ENCODE results near the gene SYNE1.

SYNE1 gene

DNA sequence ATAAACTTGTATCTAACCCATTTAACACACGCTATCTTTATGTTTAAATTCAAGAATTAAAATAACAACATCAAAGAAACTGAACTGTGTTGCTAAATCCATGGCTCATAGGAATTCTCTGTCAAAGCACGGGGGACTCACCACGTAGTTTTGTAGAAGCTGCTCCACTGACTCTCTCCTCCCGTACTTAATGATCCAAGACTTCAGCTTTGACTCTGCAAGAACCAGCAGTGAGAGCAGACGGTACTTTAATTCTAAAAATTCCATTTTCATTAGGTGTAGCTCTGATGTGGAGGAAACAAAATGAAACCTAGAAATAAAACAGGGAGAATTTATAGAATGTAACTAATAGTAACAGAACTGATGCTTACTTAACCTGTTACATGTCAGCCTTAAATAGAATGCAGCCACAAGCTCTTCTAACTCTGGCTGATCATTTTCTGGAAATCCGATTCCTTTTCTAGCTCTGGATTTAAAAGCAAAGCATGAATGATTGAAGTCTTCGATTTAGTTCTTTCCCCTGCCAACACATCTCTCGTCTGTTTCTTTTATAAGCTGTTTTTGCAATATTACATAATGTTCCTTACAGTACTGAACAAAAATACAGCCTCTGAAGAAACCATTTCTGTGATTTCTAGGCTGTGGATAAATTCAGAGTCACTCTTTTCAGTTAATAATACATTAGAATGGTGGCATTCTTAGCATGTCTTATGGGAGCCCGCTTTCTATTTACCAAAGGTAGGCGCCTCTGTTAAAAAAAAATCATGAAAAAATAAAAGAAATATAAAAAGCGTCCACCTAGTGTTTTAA, 165.5 kb downstream of the SYNE1 start:
- H3K4me1 Mint-ChIP-seq: no peaks in the 10 kb centered on the region
- no peaks in the 10 kb centered on the region for H3K9me3 Mint-ChIP-seq
- H3K27me3 Mint-ChIP-seq: no peaks in the 10 kb centered on the region
- H3K27ac Mint-ChIP-seq: no peak overlapping the region
- ATAC-seq (ENCODE audit: low read depth) (no peak), DNase-seq (ENCODE audit: low spot score in 2 of 2) (no peak)
- H3K36me3 Mint-ChIP-seq: no peaks in the 10 kb centered on the region
- no peak overlapping the region for H3K4me3 Mint-ChIP-seq

DNA sequence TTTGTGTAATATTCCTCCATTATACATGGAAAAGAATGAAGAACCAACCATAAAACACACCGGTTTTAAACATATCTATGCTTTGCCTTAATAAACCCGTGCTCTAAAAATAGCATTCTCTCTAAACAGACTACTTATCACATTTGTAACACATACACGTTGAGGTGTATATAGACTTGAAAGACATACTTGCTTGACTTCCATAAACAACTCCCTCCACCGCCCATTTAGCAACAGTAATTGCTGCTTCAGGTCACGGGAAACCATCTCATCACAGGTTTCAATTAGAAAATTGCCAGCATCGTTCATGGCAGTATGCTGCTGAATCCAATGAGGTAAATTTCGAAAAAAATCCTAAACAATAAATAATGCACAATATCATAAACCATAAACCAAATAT, 174.0 kb downstream of the SYNE1 start:
- H3K4me3 Mint-ChIP-seq: no peak overlapping the region
- DNase-seq (ENCODE audit: low spot score in 2 of 2) (no peak), ATAC-seq (ENCODE audit: low read depth) (no peak)
- H3K36me3 Mint-ChIP-seq: no peaks in the 10 kb centered on the region
- H3K27me3 Mint-ChIP-seq: peaks cover 4% of the 10 kb centered on the region
- H3K27ac Mint-ChIP-seq: no peak overlapping the region
- H3K9me3 Mint-ChIP-seq: no peaks in the 10 kb centered on the region
- no peaks in the 10 kb centered on the region for H3K4me1 Mint-ChIP-seq

DNA sequence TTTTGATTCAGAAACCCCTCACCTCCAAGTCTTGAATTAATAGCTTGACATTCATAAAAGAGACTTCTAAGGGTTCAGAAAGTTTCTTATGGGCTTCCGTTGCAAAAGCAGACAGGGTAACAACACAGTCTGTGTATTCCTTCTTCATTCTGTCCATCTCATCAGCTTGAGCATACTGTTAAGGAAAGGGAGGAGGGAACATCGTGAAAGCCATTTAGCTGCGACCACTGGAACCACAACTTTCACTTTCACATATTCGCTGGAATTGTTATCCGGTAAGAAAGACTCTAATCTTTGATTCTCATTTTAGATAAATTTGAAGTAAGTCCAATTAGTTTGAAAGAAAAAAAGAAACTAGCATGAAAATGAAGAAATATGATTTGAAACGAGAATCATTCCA, 174.4 kb downstream of the SYNE1 start:
- DNase-seq (ENCODE audit: low spot score in 2 of 2): no peak
- Mint-ChIP-seq H3K27me3 (peaks cover 4% of the 10 kb centered on the region), H3K4me1 (no peaks in the 10 kb centered on the region), H3K27ac (no peak overlapping the region), H3K4me3 (no peak overlapping the region), H3K9me3 (no peaks in the 10 kb centered on the region), H3K36me3 (no peaks in the 10 kb centered on the region)
- ATAC-seq (ENCODE audit: low read depth): no peak

DNA sequence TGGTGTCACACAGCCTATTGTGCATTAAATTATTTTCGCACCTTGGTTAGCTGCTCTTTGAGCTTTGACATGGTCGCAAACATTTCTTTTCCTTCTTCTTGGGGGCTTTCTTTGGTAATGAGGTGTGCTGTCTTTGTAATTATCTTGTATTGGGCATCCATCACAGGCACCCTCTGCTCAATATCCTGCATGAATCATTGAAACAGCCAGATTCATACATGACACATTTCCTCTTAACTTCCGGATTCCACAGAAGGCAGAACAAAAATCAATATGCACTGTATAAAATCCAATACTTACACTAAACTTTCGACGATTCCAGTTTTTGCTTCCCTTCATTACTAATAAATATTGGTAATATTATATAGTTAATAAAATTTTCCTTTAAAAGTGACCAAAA, 175.6 kb downstream of the SYNE1 start:
- ATAC-seq (ENCODE audit: low read depth) (no peak), DNase-seq (ENCODE audit: low spot score in 2 of 2) (no peak)
- no peaks in the 10 kb centered on the region for H3K9me3 Mint-ChIP-seq
- peaks cover 4% of the 10 kb centered on the region for H3K27me3 Mint-ChIP-seq
- no peak overlapping the region for H3K4me3 Mint-ChIP-seq
- no peaks in the 10 kb centered on the region for H3K36me3 Mint-ChIP-seq
- no peaks in the 10 kb centered on the region for H3K4me1 Mint-ChIP-seq
- no peak overlapping the region for H3K27ac Mint-ChIP-seq

DNA sequence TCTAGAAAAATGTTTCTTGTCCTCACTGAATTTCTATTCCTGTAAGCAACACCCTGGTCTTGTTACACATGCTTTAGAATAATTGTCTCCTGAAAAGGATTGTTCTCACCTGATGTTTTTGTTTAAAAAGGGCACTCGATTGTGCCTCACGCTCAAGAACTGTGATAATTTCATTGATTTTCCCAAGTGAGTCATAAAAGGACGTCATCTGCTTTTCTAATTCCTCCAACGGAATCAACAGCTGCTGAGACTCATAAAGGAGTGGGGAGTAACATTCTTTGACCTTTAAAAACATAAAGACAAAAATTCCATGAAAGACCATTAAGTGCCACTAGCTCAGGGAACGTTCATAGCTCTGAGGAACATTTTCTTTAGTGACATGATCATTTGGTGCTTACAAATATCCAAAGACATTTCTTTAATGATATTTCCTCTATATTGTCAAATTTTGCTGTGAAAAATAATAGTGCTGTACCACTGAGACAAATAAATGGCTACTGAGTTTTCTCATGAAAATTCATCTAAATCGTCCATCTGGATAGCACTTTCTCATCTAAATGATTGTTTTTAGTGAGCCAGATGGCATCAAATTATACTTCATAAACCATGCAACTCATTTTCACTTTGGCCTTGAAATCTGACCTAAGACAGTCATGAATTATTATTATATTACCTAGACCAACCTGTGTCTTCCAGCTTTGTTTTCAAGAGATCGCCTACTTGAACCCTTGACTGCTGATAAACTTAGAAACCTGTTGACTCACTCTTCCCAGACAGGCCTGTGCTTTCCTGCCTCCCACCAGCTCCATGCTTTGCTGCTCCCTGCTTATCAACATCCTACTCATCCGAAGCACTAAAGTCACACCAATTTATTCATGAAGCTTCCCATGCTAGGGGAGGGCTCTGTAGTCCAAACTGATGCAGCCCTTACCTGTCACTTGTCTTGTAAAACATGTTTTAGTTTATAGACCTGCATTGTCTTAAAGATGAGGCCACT, 178.2 kb downstream of the SYNE1 start:
- no peaks in the 10 kb centered on the region for H3K9me3 Mint-ChIP-seq
- ATAC-seq (ENCODE audit: low read depth) (no peak), DNase-seq (ENCODE audit: low spot score in 2 of 2) (no peak)
- H3K4me3 Mint-ChIP-seq: no peak overlapping the region
- no peak overlapping the region for H3K27ac Mint-ChIP-seq
- peaks cover 4% of the 10 kb centered on the region for H3K27me3 Mint-ChIP-seq
- no peaks in the 10 kb centered on the region for H3K4me1 Mint-ChIP-seq
- no peaks in the 10 kb centered on the region for H3K36me3 Mint-ChIP-seq

DNA sequence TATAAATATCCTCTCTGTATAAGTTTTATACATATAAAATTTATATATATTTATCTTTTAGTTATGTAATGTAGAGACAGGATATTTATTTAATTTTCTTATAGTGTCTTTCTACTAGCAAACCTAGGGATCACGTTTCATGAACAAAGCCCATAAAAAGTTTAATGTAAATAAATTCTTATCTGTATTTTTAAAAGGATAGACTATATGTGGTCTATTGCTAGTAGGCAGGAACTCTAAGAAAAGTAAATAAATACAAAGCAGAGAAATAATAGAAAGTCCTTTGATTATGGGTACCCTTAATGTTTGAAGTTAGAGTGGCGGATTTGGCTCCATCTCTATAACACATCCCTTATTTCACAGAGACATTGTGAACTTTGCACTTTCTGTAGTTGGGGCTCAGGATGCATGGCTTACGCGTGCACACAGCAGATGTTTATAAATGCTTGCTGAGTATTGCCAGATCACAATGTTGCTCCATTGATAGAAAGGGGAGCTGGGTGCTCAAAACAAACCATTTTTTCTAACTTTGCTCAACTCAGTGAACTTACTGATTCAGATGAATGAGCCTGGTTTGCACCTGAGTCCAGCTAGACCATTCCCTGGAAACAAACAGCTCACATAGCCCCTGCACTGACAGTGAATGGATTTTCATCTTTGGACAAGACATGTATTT, 179.1 kb downstream of the SYNE1 start:
- DNase-seq (ENCODE audit: low spot score in 2 of 2): no peak
- no peak overlapping the region for H3K27ac Mint-ChIP-seq
- peaks cover 4% of the 10 kb centered on the region for H3K27me3 Mint-ChIP-seq
- no peaks in the 10 kb centered on the region for H3K9me3 Mint-ChIP-seq
- no peaks in the 10 kb centered on the region for H3K36me3 Mint-ChIP-seq
- no peak overlapping the region for H3K4me3 Mint-ChIP-seq
- H3K4me1 Mint-ChIP-seq: no peaks in the 10 kb centered on the region
- no peak for ATAC-seq (ENCODE audit: low read depth)

DNA sequence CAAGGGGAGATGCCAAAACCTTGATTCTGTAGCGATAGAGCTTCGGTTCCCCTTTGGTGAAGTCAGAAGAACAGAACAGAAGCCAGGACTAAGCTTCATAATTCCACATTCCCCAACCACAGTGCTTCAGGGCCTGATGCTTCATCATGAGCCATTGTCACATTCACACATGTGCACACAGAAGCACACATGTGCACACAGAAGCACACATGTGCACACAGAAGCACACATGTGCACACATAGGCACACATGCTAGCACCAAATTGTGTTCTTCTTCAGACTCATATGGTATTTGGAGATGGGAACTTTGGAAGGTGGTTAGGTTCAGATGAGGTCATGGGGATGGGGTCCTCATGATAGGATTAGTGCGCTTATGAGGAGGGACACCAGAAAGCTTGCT, 183.2 kb downstream of the SYNE1 start:
- H3K4me1 Mint-ChIP-seq: no peaks in the 10 kb centered on the region
- DNase-seq (ENCODE audit: low spot score in 2 of 2) (no peak), ATAC-seq (ENCODE audit: low read depth) (no peak)
- no peak overlapping the region for H3K27ac Mint-ChIP-seq
- no peak overlapping the region for H3K4me3 Mint-ChIP-seq
- no peaks in the 10 kb centered on the region for H3K27me3 Mint-ChIP-seq
- H3K36me3 Mint-ChIP-seq: no peaks in the 10 kb centered on the region
- no peaks in the 10 kb centered on the region for H3K9me3 Mint-ChIP-seq

DNA sequence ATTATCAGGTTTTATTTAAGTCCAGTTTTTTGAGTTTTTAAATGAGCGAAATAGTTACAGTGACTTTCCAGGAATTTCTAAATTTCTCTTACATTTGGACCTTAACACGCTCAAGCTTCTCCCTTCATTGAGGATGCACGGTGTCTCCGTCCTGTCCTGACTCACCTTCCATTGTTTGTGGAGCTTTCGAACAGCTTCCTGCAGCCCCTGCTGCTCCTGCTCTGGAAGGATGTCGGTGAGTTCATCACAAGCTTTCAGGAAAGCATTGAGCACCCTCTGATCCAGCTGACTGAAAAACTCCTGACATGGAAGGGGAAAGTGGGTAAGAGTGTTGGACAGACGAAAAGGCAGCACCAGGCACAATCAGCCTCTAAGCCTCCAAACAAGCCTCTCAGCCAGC, 183.7 kb downstream of the SYNE1 start:
- Mint-ChIP-seq H3K27ac (no peak overlapping the region), H3K9me3 (no peaks in the 10 kb centered on the region), H3K4me1 (no peaks in the 10 kb centered on the region), H3K36me3 (no peaks in the 10 kb centered on the region), H3K27me3 (no peaks in the 10 kb centered on the region), H3K4me3 (no peak overlapping the region)
- DNase-seq (ENCODE audit: low spot score in 2 of 2): no peak
- no peak for ATAC-seq (ENCODE audit: low read depth)

DNA sequence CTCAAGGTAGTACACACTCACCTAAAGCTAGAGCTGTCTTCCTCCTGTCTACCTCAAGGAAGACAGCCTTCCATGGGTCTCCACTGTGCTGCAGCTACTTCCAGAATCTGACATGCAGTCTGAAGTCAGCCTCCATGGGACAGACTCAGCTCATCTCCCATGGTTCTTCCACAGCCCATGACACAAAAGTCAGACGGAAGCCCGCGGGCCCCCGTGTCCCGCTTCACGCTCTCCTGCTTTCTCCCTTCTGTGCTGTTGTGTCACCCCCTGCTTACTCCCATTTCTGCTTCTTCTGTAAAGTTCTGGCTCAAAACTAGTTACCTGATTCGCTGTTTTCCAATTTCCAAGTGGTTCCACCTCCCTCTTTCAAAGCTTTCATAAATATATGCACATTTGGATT, 184.5 kb downstream of the SYNE1 start:
- Mint-ChIP-seq H3K4me3 (no peak overlapping the region), H3K4me1 (no peaks in the 10 kb centered on the region), H3K9me3 (no peaks in the 10 kb centered on the region), H3K27me3 (no peaks in the 10 kb centered on the region), H3K27ac (no peak overlapping the region), H3K36me3 (no peaks in the 10 kb centered on the region)
- DNase-seq (ENCODE audit: low spot score in 2 of 2): no peak
- ATAC-seq (ENCODE audit: low read depth): no peak

DNA sequence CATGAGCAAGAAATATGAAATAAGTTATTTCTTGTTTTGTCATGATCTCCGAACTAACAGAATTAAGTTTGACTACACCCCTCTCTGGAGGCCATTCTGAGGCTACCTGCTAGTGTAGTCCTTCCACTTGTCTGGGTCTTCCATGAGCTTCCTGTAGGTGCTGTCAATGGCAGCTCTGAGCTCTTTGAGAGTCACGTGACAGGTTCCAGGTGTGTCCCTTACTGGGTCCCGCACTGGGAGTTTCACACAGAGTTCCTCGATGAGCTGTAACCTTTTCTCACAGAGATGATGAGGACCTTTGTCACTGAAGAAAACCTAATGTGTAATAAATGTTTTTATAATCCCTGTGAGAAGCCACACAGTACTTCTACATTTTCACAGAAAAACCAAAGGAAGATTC, 186.6 kb downstream of the SYNE1 start:
- Mint-ChIP-seq H3K4me3 (no peak overlapping the region), H3K27me3 (no peaks in the 10 kb centered on the region), H3K4me1 (no peaks in the 10 kb centered on the region), H3K27ac (no peak overlapping the region), H3K36me3 (no peaks in the 10 kb centered on the region), H3K9me3 (no peaks in the 10 kb centered on the region)
- ATAC-seq (ENCODE audit: low read depth): no peak
- DNase-seq (ENCODE audit: low spot score in 2 of 2): no peak

DNA sequence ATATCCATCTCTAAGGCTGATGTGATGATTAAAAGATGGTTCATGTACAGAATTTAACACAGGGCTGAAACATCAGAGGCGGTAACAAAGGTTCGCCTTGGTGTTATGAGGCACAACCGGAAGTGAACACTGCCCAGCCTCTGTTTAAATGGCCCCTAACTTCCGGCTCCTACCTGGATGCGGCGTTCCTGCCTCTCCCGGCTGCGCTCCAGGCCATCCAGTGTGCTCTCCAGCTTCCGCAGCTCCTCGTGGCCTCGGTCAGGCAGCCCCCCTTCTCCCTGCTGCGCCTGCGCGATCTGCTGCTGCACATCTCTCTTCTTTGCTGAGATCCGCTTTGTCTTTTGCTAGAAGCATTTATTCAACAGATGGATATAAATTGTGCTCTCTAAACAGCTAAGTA, 195.3 kb downstream of the SYNE1 start:
- Mint-ChIP-seq H3K9me3 (no peaks in the 10 kb centered on the region), H3K4me1 (no peaks in the 10 kb centered on the region), H3K27ac (no peak overlapping the region), H3K27me3 (peaks cover 2% of the 10 kb centered on the region), H3K4me3 (no peak overlapping the region), H3K36me3 (no peaks in the 10 kb centered on the region)
- DNase-seq (ENCODE audit: low spot score in 2 of 2): no peak
- no peak for ATAC-seq (ENCODE audit: low read depth)

DNA sequence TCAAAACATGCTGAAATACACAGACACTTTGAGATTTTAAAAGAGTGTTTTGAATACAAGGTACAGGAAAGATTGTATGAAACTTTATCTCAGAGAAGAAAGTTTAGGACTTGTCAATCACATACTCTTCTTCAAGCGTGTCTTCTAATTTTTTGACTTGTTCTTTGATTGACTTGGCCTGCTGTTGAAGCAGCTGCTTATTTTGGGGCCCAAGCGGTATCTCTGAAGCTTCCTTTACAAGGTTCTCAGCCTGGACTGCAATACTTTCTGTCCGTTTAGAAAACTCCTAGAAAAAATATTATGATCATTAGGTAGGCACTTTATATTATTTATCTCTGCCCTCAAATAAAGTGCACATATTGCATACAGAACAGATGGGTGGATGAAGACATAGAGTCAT, 201.3 kb downstream of the SYNE1 start:
- no peak for DNase-seq (ENCODE audit: low spot score in 2 of 2)
- no peak for ATAC-seq (ENCODE audit: low read depth)
- Mint-ChIP-seq H3K4me3 (no peak overlapping the region), H3K27me3 (no peaks in the 10 kb centered on the region), H3K27ac (no peak overlapping the region), H3K9me3 (no peaks in the 10 kb centered on the region), H3K4me1 (no peaks in the 10 kb centered on the region), H3K36me3 (no peaks in the 10 kb centered on the region)

DNA sequence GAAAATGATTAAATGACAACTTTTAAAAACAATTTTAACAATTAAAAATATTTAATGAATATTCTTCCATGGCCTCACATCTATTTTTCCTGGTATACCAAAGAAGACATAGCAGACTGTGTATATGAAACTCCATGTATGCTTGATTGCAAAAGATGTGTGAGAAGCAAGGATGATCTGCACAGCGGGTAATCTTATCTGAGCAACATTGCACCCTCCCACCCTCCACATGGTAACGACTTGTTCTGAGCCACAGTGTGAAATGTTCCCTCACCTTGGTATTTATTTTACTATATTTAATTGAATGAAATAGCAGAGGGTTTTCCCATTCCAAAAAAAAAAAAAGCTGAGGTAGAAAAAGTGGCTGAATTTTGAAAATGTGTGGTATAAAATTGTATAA, 204.4 kb downstream of the SYNE1 start:
- Mint-ChIP-seq H3K4me3 (no peak overlapping the region), H3K9me3 (no peaks in the 10 kb centered on the region), H3K27ac (no peak overlapping the region), H3K27me3 (peaks cover 4% of the 10 kb centered on the region), H3K4me1 (no peaks in the 10 kb centered on the region), H3K36me3 (no peaks in the 10 kb centered on the region)
- ATAC-seq (ENCODE audit: low read depth): no peak
- no peak for DNase-seq (ENCODE audit: low spot score in 2 of 2)

DNA sequence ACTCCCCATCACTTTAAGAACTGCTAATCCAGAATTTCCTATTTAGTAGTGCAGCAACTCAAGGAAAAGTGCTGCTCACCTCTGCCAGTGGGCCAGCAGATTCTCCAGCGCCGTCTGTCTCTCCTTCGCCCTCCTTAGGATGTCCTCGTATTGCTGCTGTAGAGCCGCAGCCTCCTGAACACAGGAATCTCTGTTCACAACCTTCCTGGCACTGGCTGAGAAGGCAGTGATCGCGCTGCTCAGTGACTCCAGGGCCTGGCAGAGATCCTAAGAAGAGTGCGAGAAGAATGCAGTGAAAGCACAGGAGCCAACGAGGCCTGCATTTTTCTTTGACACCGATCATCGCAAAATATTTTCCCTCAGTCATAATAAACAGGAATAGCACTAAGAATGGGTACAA, 209.0 kb downstream of the SYNE1 start:
- H3K9me3 Mint-ChIP-seq: no peaks in the 10 kb centered on the region
- H3K4me1 Mint-ChIP-seq: no peaks in the 10 kb centered on the region
- peaks cover 14% of the 10 kb centered on the region for H3K27me3 Mint-ChIP-seq
- H3K27ac Mint-ChIP-seq: no peak overlapping the region
- H3K4me3 Mint-ChIP-seq: no peak overlapping the region
- no peak for ATAC-seq (ENCODE audit: low read depth)
- H3K36me3 Mint-ChIP-seq: no peaks in the 10 kb centered on the region
- DNase-seq (ENCODE audit: low spot score in 2 of 2): no peak

All from memory B cell (primary cell).